Small intestine (tissue), 7 donors: Measurements from ENCODE around the gene ULK3. TPM values are rescaled to one million over a fixed set of nuclear protein-coding genes. Genes with fewer than 3 reads are reported as not detected.

ENCODE experiments used
- DNase-seq, 2 donors: peaks; one replicate each; pipeline versions ENCODE4 v3.0.0 to v3.0.0-alpha.2; 2013
- FAIRE-seq: peaks from 2 replicates; lab custom pipeline; 2012; peaks lifted over from hg19 to GRCh38; lab: Jason Lieb, UNC
- H3K27ac ChIP-seq, 3 donors: one replicate each; pipeline ENCODE4 v1.5.1; 2013; ENCODE audit warnings: low read length in 2 of 3, mild to moderate bottlenecking in 2 of 3, control low read depth in 1 of 3, inconsistent platforms in 1 of 3, low read depth in 1 of 3, moderate library complexity in 1 of 3
- H3K27me3 ChIP-seq, 3 donors: one replicate each; pipeline ENCODE4 v1.6.1; 2013; ENCODE audit warnings: low read length in 3 of 3, inconsistent platforms in 1 of 3; ENCODE audit not compliant: control insufficient read depth in 3 of 3, insufficient read depth in 3 of 3
- H3K36me3 ChIP-seq, 3 donors: one replicate each; pipeline ENCODE4 v1.6.1; 2013; ENCODE audit warnings: low read length in 3 of 3, inconsistent platforms in 1 of 3, low read depth in 1 of 3, mild to moderate bottlenecking in 1 of 3, moderate library complexity in 1 of 3; ENCODE audit not compliant: control insufficient read depth in 3 of 3, insufficient read depth in 2 of 3
- H3K4me1 ChIP-seq, 3 donors: one replicate each; pipeline ENCODE4 v1.6.1; 2013; ENCODE audit warnings: low read length in 2 of 3, inconsistent platforms in 1 of 3, low read depth in 1 of 3, mild to moderate bottlenecking in 1 of 3, moderate library complexity in 1 of 3; ENCODE audit not compliant: control insufficient read depth in 3 of 3, insufficient read depth in 2 of 3
- H3K4me3 ChIP-seq, 3 donors: one replicate each; pipeline ENCODE4 v1.5.1; 2013; ENCODE audit warnings: low read length in 3 of 3, control low read depth in 1 of 3, inconsistent platforms in 1 of 3, low read depth in 1 of 3, mild to moderate bottlenecking in 1 of 3, moderate library complexity in 1 of 3
- H3K9me3 ChIP-seq, 2 donors: one replicate each; pipeline ENCODE4 v1.6.1; 2013; ENCODE audit warnings: low read depth in 1 of 2, low read length in 1 of 2; ENCODE audit not compliant: control insufficient read depth in 2 of 2, insufficient read depth in 1 of 2
- WGBS, 3 donors: extraction: QIAGEN DNeasy Blood & Tissue Kit; methylation state at CpG; one replicate each; pipeline ENCODE4 v1.1.7; 2013; 5-methylcytosine and 5-hydroxymethylcytosine counted together
- polyA plus RNA-seq, 4 donors: library from polyadenylated mRNA; stranded (reverse) in 3 of 4; unstranded in 1 of 4; fragments of 200-250 nt in 3 of 4; fragments of 120-200 nt in 1 of 4; gene quantifications; one replicate each; pipeline versions ENCODE4 v1.2.1 to v1.2.3, GENCODE V29; 2013
- donor health status: healthy with polysubstance abuse.
- donor health status: control.
- donor health status: control.
- donor health status: Bipolar disorder and iron deficiency.
- donor health status: healthy.

Gene ULK3
- polyA plus RNA-seq, 4 donors, result 38.2 to 111 (median 81.1) TPM

DNA sequence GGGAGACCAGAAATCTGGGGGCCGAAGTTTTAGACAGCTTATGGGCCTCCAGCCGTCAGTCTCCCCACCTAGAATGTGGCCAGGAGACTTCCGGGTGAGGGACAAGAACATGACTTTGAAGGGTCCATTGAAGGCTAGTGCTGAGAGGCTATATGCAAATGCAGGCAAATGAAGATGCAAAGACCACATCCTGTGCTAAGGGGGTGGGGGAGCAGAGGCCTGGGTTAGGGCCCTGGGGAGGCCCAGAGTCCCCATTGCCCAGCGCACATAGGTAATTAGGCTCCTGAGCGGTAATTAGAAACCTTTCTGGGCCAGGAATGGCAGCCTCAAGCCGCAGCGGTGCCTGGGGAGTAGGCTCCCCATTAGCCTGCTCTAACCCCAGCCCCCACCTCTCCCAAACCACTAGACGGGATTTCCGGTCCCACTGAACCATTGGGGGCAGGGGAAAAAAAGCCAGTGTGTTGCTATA lies 54.2 kb downstream of the ULK3 start:
- WGBS, 3 donors, result 7 to 26% (median 15%) methylated on average over 9 of the region's 9 CpGs
- peaks cover 0 to 88% (median 0%) of the 10 kb centered on the region in 3 donors for H3K36me3 ChIP-seq
- H3K27ac ChIP-seq, result peak overlapping the region; percentile 68 to 88 (median 84)
- peak overlapping the region in 1 of 3 donors; percentile 32 for H3K4me3 ChIP-seq
- DNase-seq, result peak; percentile 36 to 60
- H3K9me3 ChIP-seq, result no peaks in the 10 kb centered on the region
- H3K27me3 ChIP-seq, result no peaks in the 10 kb centered on the region
- peaks cover 7 to 94% (median 47%) of the 10 kb centered on the region in 3 donors for H3K4me1 ChIP-seq
- FAIRE-seq, result no peak

DNA sequence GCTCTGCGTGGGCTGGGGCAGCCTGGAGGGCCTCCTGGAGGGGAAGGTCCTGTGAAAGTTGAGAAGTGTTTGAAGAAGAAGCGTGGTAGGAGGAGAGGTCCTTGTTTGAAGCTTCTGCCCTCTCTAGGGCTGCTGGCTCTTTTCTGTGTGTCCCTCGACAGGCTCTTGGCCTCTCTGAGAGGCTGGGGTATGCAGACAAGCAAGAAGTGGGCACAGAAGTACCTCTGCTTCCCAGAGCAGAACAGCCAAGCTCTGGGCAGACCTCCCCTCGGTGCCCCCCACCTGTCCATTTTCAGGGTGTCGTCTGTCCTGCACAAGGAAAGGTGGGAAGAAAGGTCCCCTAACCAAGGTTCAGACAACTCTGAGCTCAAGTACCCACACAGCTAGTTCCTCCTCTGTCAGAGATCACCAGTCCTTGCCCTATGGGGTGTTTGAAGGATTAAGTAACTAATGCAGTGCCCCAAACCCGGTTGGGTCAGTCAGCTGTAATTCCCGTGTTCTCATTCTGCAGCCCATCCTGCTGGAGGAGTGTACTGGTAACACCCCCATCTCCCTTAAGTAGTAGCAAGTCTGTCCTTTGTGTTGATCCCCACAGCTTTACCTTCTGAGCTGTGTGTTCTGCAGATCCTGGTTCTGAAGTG lies 54.8 kb downstream of the ULK3 start:
- WGBS, 3 donors, result 19 to 30% (median 25%) methylated on average over 6 to 7 of the region's 7 CpGs
- FAIRE-seq (no peak), DNase-seq (no peak)
- H3K4me3 ChIP-seq, result peak overlapping the region in 1 of 3 donors; percentile 16
- no peaks in the 10 kb centered on the region for H3K9me3 ChIP-seq
- H3K27ac ChIP-seq, result peak overlapping the region; percentile 68 to 88 (median 84)
- peaks cover 7 to 94% (median 49%) of the 10 kb centered on the region in 3 donors for H3K4me1 ChIP-seq
- peaks cover 0 to 89% (median 0%) of the 10 kb centered on the region in 3 donors for H3K36me3 ChIP-seq
- H3K27me3 ChIP-seq, result no peaks in the 10 kb centered on the region

DNA sequence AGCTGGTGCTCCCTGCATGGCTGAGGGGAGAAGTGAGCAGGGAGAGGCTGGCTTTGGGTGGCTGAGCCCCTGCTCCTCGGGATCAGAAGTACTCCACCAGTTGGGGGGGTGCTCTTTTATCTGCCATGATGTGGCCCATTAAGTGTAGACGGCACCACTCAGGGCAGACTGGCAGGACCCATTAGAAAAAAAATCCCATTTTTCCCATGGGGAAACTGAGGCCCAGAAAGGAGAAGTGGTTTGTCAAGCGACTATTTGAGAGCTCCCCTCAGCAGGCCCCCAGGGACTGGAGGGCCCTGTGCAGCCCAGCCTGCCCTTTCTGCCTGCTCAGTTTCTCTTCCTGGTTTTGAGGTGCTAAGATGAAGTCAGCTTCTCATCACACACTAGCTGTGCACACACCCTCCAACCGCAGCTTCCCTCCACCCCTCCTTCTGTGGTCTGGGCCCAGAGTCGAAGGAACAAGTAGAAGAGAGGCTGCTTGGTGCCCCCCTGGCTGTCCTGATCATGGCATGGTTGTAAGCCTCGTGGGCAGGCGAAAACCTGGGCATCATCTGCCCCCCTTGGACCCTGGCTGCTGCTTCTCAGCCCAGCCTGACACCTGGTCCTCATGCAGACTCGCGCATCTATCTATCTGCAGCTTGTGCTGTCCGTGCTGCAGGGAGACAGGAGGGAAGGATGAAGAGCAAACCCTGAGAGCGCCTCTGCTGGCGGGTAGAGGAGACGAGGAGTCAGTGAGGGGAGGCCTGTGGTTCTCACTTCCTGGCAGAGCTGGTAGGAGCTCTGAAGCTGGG lies 55.5 kb downstream of the ULK3 start:
- Histone ChIP-seq H3K4me3 (peak overlapping the region in 1 of 3 donors; percentile 16), H3K4me1 (peaks cover 7 to 90% (median 49%) of the 10 kb centered on the region in 3 donors), H3K9me3 (no peaks in the 10 kb centered on the region), H3K27me3 (no peaks in the 10 kb centered on the region), H3K36me3 (peaks cover 0 to 82% (median 0%) of the 10 kb centered on the region in 3 donors), H3K27ac (peak overlapping the region; percentile 68 to 88 (median 84))
- WGBS, 3 donors, result 20 to 28% (median 22%) methylated on average over 13 of the region's 13 CpGs
- DNase-seq (peak; percentile 78 to 88), FAIRE-seq (no peak)

- DNase-seq, result no peak
- H3K4me1 ChIP-seq, result peaks cover 6 to 83% (median 49%) of the 10 kb centered on the region in 3 donors
- no peaks in the 10 kb centered on the region for H3K9me3 ChIP-seq
- peaks cover 0 to 74% (median 0%) of the 10 kb centered on the region in 3 donors for H3K36me3 ChIP-seq
- WGBS, 3 donors, result 30 to 43% (median 37%) methylated on average over 7 of the region's 7 CpGs
- peak overlapping the region in 1 of 3 donors; percentile 9 for H3K4me3 ChIP-seq
- H3K27me3 ChIP-seq, result no peaks in the 10 kb centered on the region
- no peak for FAIRE-seq
- peak overlapping the region; percentile 34 to 84 (median 63) for H3K27ac ChIP-seq
Measured at GRCh38 chr15:74786551-74787165, 56.3 kb downstream of the ULK3 start.

Other genes with a start within 250 kb of the ULK3 start
- 10 to 100 TPM; 47.8 to 84.5 (median 67.0) TPM for gene CLK3, start 227.3 kb downstream of the ULK3 start, polyA plus RNA-seq
- gene EDC3, start 147.1 kb downstream of the ULK3 start, polyA plus RNA-seq, result 10 to 100 TPM; 13.5 to 29.2 (median 21.2) TPM
- gene CYP1A1, start 117.6 kb downstream of the ULK3 start, polyA plus RNA-seq, result 10 to 100 TPM in 1 of 4 donors, under 1 TPM in 2, not detected in 1; 0.04 to 13.2 (median 0.66) TPM
- gene CYP1A2, start 94.3 kb downstream of the ULK3 start, polyA plus RNA-seq, result not detected
- gene CSK, start 61.1 kb downstream of the ULK3 start, polyA plus RNA-seq, result 10 to 100 TPM; 39.4 to 76.8 (median 53.2) TPM
- gene LMAN1L, start 30.3 kb downstream of the ULK3 start, polyA plus RNA-seq, result under 1 TPM in 1 of 4 donors, not detected in 3; 0.46 TPM
- gene CPLX3, start 16.5 kb downstream of the ULK3 start, polyA plus RNA-seq, result 1 to 10 TPM in 1 of 4 donors, not detected in 3; 1.1 TPM
- gene SCAMP2, start 30.2 kb upstream of the ULK3 start, polyA plus RNA-seq, result 100 to 1,000 TPM in 1 of 4 donors, 10 to 100 TPM in 3; 52.3 to 128 (median 75.7) TPM
- gene MPI, start 46.9 kb upstream of the ULK3 start, polyA plus RNA-seq, result 10 to 100 TPM; 41.1 to 88.3 (median 69.1) TPM
- gene FAM219B, start 63.7 kb upstream of the ULK3 start, polyA plus RNA-seq, result 10 to 100 TPM; 12.7 to 41.3 (median 21.6) TPM
- 100 to 1,000 TPM; 231 to 931 (median 808) TPM for gene COX5A, start 94.9 kb upstream of the ULK3 start, polyA plus RNA-seq
- 10 to 100 TPM in 3 of 4 donors, 1 to 10 TPM in 1; 5.5 to 22.2 (median 14.9) TPM for gene RPP25, start 113.6 kb upstream of the ULK3 start, polyA plus RNA-seq
- 10 to 100 TPM; 22.8 to 78.1 (median 56.8) TPM for gene SCAMP5, start 152.4 kb upstream of the ULK3 start, polyA plus RNA-seq
- gene PPCDC, start 180.4 kb upstream of the ULK3 start, polyA plus RNA-seq, result 10 to 100 TPM; 11.4 to 29.4 (median 17.7) TPM